ENCODE results near the gene SMAD5.

SMAD5 gene

GRCh38 chr5:136203303-136203922, 70.8 kb downstream of the SMAD5 start:
- no peak for DNase-seq (ENCODE audit: low read depth)
- no peak for TF ChIP-seq CTCF (conservative IDR thresholded peaks at IDR 0.05; ENCODE audit: control insufficient read depth, insufficient read depth, low read depth, low read length)
- no peak overlapping the region for H3K4me3 ChIP-seq (ENCODE audit: control insufficient read depth, low read depth, low read length)

- H3K4me3 ChIP-seq (ENCODE audit: control insufficient read depth, low read depth, low read length): no peak overlapping the region
- TF ChIP-seq CTCF (conservative IDR thresholded peaks at IDR 0.05; ENCODE audit: control insufficient read depth, insufficient read depth, low read depth, low read length): no peak
- DNase-seq (ENCODE audit: low read depth): no peak
Observed at GRCh38 chr5:136205061-136205702, 72.5 kb downstream of the SMAD5 start.

GRCh38 chr5:136205941-136206340, 73.3 kb downstream of the SMAD5 start:
- TF ChIP-seq CTCF (conservative IDR thresholded peaks at IDR 0.05; ENCODE audit: control insufficient read depth, insufficient read depth, low read depth, low read length): no peak
- no peak overlapping the region for H3K4me3 ChIP-seq (ENCODE audit: control insufficient read depth, low read depth, low read length)
- no peak for DNase-seq (ENCODE audit: low read depth)

- no peak for DNase-seq (ENCODE audit: low read depth)
- H3K4me3 ChIP-seq (ENCODE audit: control insufficient read depth, low read depth, low read length): no peak overlapping the region
- TF ChIP-seq CTCF (conservative IDR thresholded peaks at IDR 0.05; ENCODE audit: control insufficient read depth, insufficient read depth, low read depth, low read length): no peak
Observed at GRCh38 chr5:136206361-136206760, 73.7 kb downstream of the SMAD5 start.

GRCh38 chr5:136207631-136208030, 75.0 kb downstream of the SMAD5 start:
- H3K4me3 ChIP-seq (ENCODE audit: control insufficient read depth, low read depth, low read length): no peak overlapping the region
- DNase-seq (ENCODE audit: low read depth): no peak
- no peak for TF ChIP-seq CTCF (conservative IDR thresholded peaks at IDR 0.05; ENCODE audit: control insufficient read depth, insufficient read depth, low read depth, low read length)

GRCh38 chr5:136208916-136209315, 76.3 kb downstream of the SMAD5 start:
- no peak overlapping the region for H3K4me3 ChIP-seq (ENCODE audit: control insufficient read depth, low read depth, low read length)
- no peak for DNase-seq (ENCODE audit: low read depth)
- no peak for TF ChIP-seq CTCF (conservative IDR thresholded peaks at IDR 0.05; ENCODE audit: control insufficient read depth, insufficient read depth, low read depth, low read length)
